Cardiac fibroblast (primary cell): Measurements from ENCODE around the gene HORMAD2.
"Not testable (repeated sequence)": the region's sequence is repeated elsewhere in the genome, so short reads cannot be mapped to it uniquely, and the experiment has no call there.

Experiments used
- DNase-seq, 2 donors: peaks; one replicate each; pipeline versions ENCODE4 v3.0.0 to v3.0.0-alpha.2; 2010; ENCODE audit warnings: low read depth in 2 of 2
- H3K4me3 ChIP-seq, 2 donors: replicated peaks in 1 of 2; 1 replicate in 1 of 2; 2 replicates in 1 of 2; pipeline ENCODE4 v1.5.1; 2011; ENCODE audit warnings: low read depth in 2 of 2, low read length in 2 of 2, mild to moderate bottlenecking in 2 of 2, moderate library complexity in 1 of 2
- TF ChIP-seq, protein P1 (sequence below): IDR thresholded peaks from one replicate; pipeline ENCODE4 v1.5.1; 2011; ENCODE audit warnings: low read depth, mild to moderate bottlenecking, low read length, inconsistent platforms

Gene HORMAD2

DNA sequence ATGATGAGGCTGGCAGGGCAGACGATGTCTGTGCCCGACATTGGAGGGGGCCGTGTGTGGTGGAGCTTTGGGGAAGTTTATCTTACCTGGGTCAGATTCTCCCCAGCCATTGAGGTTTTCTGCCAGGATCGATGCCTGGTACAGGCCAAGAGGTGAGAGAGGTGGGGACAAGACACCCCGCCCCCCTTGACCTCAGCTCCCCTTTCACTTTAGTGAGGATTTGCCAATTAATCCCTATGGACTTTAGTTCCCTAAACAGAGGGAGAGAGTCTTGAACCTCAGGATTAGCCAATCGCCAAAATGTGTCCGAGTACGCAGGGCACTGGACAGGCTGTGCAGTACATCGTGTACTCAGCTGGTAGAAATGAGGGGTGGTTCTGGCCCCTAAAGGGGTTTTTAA is 541 bp downstream of the HORMAD2 start:
- no peak for DNase-seq
- no peak overlapping the region for H3K4me3 ChIP-seq

DNA sequence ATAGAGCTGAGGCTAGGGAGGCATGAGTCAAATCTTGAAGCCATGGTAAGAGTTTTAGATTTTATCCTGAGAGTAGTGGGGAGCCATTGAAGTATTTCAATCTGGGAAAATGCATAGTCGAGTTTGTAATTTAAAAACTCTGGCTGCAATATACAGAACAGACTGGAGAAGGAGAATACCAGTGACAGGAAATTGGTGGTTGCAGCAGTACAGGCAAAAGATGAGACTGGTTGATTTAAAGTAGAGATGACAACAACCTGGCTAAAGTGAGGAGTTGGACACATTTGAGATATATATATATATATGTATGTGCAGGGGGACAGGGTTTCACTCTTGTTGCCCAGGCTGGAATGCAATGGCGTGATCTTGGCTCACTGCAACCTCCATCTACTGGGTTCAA is 6.2 kb downstream of the HORMAD2 start:
- no peak overlapping the region for H3K4me3 ChIP-seq
- no peak for DNase-seq
- TF ChIP-seq, protein P1, sequence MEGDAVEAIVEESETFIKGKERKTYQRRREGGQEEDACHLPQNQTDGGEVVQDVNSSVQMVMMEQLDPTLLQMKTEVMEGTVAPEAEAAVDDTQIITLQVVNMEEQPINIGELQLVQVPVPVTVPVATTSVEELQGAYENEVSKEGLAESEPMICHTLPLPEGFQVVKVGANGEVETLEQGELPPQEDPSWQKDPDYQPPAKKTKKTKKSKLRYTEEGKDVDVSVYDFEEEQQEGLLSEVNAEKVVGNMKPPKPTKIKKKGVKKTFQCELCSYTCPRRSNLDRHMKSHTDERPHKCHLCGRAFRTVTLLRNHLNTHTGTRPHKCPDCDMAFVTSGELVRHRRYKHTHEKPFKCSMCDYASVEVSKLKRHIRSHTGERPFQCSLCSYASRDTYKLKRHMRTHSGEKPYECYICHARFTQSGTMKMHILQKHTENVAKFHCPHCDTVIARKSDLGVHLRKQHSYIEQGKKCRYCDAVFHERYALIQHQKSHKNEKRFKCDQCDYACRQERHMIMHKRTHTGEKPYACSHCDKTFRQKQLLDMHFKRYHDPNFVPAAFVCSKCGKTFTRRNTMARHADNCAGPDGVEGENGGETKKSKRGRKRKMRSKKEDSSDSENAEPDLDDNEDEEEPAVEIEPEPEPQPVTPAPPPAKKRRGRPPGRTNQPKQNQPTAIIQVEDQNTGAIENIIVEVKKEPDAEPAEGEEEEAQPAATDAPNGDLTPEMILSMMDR: no peak

More for the DNA sequence above, 541 bp downstream of the HORMAD2 start:
- TF ChIP-seq, protein P1: no peak

DNA sequence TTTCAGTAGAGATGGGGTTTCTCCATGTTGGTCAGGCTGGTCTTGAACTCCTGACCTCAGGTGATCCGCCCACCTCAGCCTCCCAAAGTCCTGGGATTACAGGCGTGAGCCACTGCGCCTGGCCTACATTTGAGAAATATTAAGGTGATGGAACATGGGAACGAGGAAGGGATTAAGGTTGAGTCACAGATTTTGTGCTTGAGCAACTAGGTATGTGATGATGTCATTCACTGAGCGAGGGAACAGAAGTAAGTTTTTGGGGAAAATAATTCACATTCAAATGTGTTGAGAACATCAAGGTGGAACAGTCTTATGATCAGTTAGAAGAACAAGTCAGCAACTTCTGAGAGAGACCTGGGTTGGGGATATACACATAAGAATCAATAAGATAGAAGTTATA is 6.8 kb downstream of the HORMAD2 start:
- DNase-seq: peak in 1 of 2 donors; percentile 83
- H3K4me3 ChIP-seq: not testable (repeated sequence)

DNA sequence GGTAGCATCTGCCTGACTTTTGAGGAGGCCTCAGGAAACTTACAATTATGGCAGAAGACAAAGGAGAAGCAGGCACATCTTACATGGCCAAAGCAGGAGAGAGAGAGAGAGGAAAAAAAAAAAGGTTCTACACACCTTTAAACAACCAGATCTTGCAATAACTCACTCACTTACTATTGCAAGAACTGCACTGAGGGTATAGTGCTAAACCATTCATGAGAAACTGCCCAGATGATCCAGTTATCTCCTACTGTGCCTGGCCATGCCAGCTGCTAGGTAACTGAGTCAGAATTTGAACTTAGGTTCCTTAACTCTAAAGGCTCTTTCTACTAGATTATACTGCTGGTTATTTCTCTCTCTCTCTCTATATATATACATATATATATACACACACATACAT is 7.3 kb downstream of the HORMAD2 start:
- TF ChIP-seq, protein P1: no peak
- DNase-seq: no peak
- no peak overlapping the region for H3K4me3 ChIP-seq

DNA sequence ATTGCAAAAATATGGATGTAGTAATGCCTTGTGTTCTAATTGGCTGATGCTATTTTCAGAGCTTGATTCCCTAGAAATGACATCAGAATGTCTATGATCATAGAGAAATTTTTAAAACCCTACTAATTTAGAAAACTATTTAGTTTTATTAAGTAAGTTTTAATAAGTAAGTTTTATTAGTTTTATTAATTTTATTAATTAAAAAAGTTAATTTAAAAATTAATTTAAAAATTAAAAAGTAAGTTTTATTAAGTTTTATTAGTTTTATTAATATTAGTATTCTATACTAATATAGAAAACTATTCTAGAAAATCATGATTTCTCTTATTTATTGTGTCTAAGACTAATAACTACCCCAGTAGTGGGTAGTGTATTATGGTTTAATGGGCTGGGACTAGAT is 8.2 kb downstream of the HORMAD2 start:
- no peak for DNase-seq
- no peak overlapping the region for H3K4me3 ChIP-seq
- TF ChIP-seq, protein P1: no peak

DNA sequence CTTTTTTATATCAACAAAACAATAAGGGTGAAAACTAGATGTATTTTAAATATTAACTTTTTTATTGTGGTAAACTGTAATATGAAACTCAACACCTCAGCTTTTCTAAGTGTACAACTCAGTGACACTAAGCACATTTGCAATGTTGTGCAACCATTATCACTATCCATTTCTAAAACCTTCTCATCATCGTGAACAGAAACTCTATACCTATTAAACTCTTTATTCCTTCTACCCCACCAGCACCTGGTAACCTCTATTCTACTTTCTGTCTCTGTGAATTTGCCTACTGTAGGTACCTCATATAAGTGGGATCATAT is 9.4 kb downstream of the HORMAD2 start:
- TF ChIP-seq, protein P1: no peak
- no peak overlapping the region for H3K4me3 ChIP-seq
- no peak for DNase-seq

DNA sequence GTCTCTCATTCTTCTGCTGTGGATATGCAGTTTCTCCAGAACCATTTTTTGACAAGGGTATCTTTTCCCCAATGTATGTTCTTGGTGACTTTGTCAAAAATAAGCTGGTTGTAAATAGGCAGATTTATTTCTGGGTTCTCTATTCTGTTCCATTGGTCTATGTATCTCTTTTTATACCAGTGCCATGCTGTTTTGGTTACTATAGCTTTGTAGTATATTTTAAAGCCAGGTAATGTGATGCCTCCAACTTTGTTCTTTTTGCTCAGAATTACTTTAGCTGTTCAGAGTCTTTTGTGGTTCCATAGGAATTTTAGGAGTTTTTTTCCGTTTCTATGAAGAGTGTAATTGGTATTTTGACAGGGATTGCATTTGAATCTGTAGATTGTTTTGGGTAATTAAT is 12.4 kb downstream of the HORMAD2 start:
- TF ChIP-seq, protein P1: no peak
- DNase-seq: no peak

More for the DNA sequence above, 12.4 kb downstream of the HORMAD2 start:
- no peak overlapping the region for H3K4me3 ChIP-seq
